Fibroblast of the aortic adventitia (primary cell): Measurements from ENCODE around the gene CALHM3. TPM values are rescaled to one million over a fixed set of nuclear protein-coding genes. Genes with fewer than 3 reads are reported as not detected.

Experiments
- DNase-seq: peaks from one replicate; pipeline ENCODE4 v3.0.0-alpha.2; 2010; ENCODE audit warnings: low read depth
- H3K4me3 ChIP-seq: 2 replicates; pipeline ENCODE4 v1.5.1; 2011; ENCODE audit warnings: low read depth, mild to moderate bottlenecking, control low read depth, low read length, moderate library complexity
- CTCF ChIP-seq: IDR thresholded peaks from 2 replicates; pipeline ENCODE4 v1.5.1; 2011; ENCODE audit warnings: mild to moderate bottlenecking, low read length, control low read depth, inconsistent platforms; ENCODE audit not compliant: insufficient read depth
- total RNA-seq: library from RNA; depleted of rRNA; stranded (reverse); fragments of >200 nt; gene quantifications from 2 replicates; pipeline ENCODE4 v1.2.3, GENCODE V29; 2012; ENCODE audit warnings: low replicate concordance

Gene CALHM3
- total RNA-seq, 1 donor, result not detected

GRCh38 chr10:103450201-103450695, 28.8 kb downstream of the CALHM3 start:
- no peak for TF ChIP-seq CTCF
- no peak for DNase-seq
- peak overlapping the region; percentile 87 for H3K4me3 ChIP-seq

- no peak for DNase-seq
- peak overlapping the region; percentile 87 for H3K4me3 ChIP-seq
- no peak for TF ChIP-seq CTCF
Measured at GRCh38 chr10:103449208-103450144, 29.6 kb downstream of the CALHM3 start.

- TF ChIP-seq CTCF, result no peak
- H3K4me3 ChIP-seq, result peak overlapping the region; percentile 87
- DNase-seq, result peak; percentile 90
Measured at GRCh38 chr10:103448746-103449145, 30.3 kb downstream of the CALHM3 start.

GRCh38 chr10:103447187-103447586, 31.9 kb downstream of the CALHM3 start:
- no peak for DNase-seq
- TF ChIP-seq CTCF, result no peak
- no peak overlapping the region for H3K4me3 ChIP-seq

GRCh38 chr10:103445767-103446567, 33.1 kb downstream of the CALHM3 start:
- no peak for TF ChIP-seq CTCF
- H3K4me3 ChIP-seq, result no peak overlapping the region
- peak; percentile 97 for DNase-seq

GRCh38 chr10:103445366-103445765, 33.7 kb downstream of the CALHM3 start:
- TF ChIP-seq CTCF, result no peak
- H3K4me3 ChIP-seq, result no peak overlapping the region
- no peak for DNase-seq
